PC-9 (cell line): Measurements from ENCODE around the gene RDH16.

Source experiments
- EZH2 ChIP-seq: fragments of 200-600 bp; sonication (generic); IDR thresholded peaks from 2 replicates; pipeline ENCODE4 v1.8.0; 2017; ENCODE audit warnings: antibody characterized with exemption, low read depth
- TF ChIP-seq, protein P1 (sequence below): fragments of 200-600 bp; sonication (generic); conservative IDR thresholded peaks from 2 replicates; pipeline ENCODE4 v1.6.1; 2017; ENCODE audit warnings: mixed run types, antibody characterized with exemption, mild to moderate bottlenecking, moderate library complexity

GRCh38 chr12:56948881-56949280 is 8.5 kb downstream of the RDH16 start:
- no peak for TF ChIP-seq EZH2
- TF ChIP-seq, protein P1, sequence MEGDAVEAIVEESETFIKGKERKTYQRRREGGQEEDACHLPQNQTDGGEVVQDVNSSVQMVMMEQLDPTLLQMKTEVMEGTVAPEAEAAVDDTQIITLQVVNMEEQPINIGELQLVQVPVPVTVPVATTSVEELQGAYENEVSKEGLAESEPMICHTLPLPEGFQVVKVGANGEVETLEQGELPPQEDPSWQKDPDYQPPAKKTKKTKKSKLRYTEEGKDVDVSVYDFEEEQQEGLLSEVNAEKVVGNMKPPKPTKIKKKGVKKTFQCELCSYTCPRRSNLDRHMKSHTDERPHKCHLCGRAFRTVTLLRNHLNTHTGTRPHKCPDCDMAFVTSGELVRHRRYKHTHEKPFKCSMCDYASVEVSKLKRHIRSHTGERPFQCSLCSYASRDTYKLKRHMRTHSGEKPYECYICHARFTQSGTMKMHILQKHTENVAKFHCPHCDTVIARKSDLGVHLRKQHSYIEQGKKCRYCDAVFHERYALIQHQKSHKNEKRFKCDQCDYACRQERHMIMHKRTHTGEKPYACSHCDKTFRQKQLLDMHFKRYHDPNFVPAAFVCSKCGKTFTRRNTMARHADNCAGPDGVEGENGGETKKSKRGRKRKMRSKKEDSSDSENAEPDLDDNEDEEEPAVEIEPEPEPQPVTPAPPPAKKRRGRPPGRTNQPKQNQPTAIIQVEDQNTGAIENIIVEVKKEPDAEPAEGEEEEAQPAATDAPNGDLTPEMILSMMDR = no peak
